SK-N-MC (cell line): ENCODE measurements around the gene SLBP.

Source experiments
- DNase-seq: peaks from one replicate; pipeline ENCODE4 v3.0.0-alpha.2; 2011; ENCODE audit warnings: low read depth, low spot score
- H3K27ac ChIP-seq: fragments of 200-600 bp; sonication (generic); 2 replicates; pipeline ENCODE4 v1.5.1; 2016; ENCODE audit warnings: mixed run types
- H3K36me3 ChIP-seq: fragments of 200-600 bp; sonication (generic); 2 replicates; pipeline ENCODE4 v1.6.1; 2017; ENCODE audit warnings: antibody characterized with exemption, low read length, mixed read lengths; ENCODE audit not compliant: insufficient read depth
- H3K4me3 ChIP-seq: fragments of 200-600 bp; sonication (generic); 2 replicates; pipeline ENCODE4 v1.5.1; 2016
- H3K9ac ChIP-seq: fragments of 200-600 bp; sonication (generic); 2 replicates; pipeline ENCODE4 v1.8.0; 2017; ENCODE audit warnings: mixed run types, mixed read lengths; ENCODE audit not compliant: insufficient read length
- H3K9me3 ChIP-seq: fragments of 200-600 bp; sonication (generic); 2 replicates; pipeline ENCODE4 v1.6.1; 2017; ENCODE audit warnings: low read depth, mild to moderate bottlenecking, antibody characterized with exemption, low read length, moderate library complexity, mixed read lengths
- EZH2 ChIP-seq: fragments of 200-600 bp; sonication (generic); IDR thresholded peaks from one replicate; pipeline ENCODE4 v1.6.1; 2017; ENCODE audit warnings: antibody characterized with exemption
- FOXP2 ChIP-seq: optimal IDR thresholded peaks from 2 replicates; pipeline ENCODE3; 2011; ENCODE audit warnings: mild to moderate bottlenecking, moderate library complexity; ENCODE audit not compliant: insufficient read depth; ENCODE audit errors: extremely low read length, control extremely low read depth
- POLR2AphosphoS5 ChIP-seq: IDR thresholded peaks from 2 replicates; pipeline ENCODE4 v1.6.1; 2012; ENCODE audit warnings: mild to moderate bottlenecking, low read depth, low read length, borderline replicate concordance

Gene SLBP

DNA sequence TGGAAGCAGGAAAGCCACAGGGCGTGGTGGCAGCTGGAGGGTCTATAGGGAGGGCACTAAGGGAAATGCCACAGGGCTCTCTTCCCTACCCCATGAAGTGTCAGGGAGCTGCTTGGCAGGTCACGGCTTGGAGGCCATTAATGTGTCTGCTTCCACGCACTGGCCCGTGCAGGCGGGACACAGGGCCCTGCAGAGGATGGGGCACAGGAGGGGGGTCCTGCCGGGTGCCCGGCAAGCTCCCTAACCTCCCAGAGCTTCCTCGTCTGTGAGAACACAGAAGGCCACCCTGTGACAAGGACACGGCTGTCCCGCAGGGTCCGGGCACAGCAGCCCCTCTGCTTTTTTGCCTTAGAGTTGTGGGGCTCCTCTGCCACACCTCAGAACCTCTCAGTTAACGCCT is 53.5 kb downstream of the SLBP start:
- Histone ChIP-seq H3K27ac (no peak overlapping the region), H3K4me3 (no peak overlapping the region), H3K9ac (no peak overlapping the region), H3K9me3 (no peaks in the 10 kb centered on the region), H3K36me3 (no peaks in the 10 kb centered on the region)
- TF ChIP-seq POLR2AphosphoS5 (no peak), EZH2 (no peak), FOXP2 (no peak)
- DNase-seq = no peak

DNA sequence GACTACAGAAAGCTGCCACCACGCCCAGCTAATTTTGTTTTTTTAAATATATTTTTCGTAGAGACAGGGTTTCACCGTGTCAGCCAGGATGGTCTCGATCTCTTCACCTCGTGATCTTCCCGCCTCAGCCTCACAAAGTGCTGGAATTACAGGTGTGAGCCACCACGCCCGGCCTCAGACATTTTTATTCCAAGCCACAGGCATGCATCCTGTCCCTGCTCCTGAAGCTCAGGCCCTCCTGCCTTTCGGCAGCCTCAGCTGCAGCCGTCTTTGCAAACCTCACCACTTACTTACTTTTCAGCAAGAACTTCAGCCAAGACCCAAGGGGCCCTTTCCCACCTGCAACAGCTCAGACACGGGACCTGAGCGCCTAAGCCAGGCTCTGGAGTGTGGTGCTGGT is 54.0 kb downstream of the SLBP start:
- Histone ChIP-seq H3K36me3 (no peaks in the 10 kb centered on the region), H3K9ac (no peak overlapping the region)

GRCh38 chr4:1656986-1657385 is 55.1 kb downstream of the SLBP start:
- Histone ChIP-seq H3K9ac (no peak overlapping the region), H3K9me3 (no peaks in the 10 kb centered on the region), H3K4me3 (no peak overlapping the region), H3K36me3 (no peaks in the 10 kb centered on the region), H3K27ac (no peak overlapping the region)
- no peak for DNase-seq
- TF ChIP-seq FOXP2 = no peak
- TF ChIP-seq POLR2AphosphoS5 = no peak
- no peak for TF ChIP-seq EZH2

More for the DNA sequence above, 54.0 kb downstream of the SLBP start:
- Histone ChIP-seq H3K4me3 (no peak overlapping the region), H3K27ac (no peak overlapping the region), H3K9me3 (no peaks in the 10 kb centered on the region)
- no peak for DNase-seq
- no peak for TF ChIP-seq EZH2
- TF ChIP-seq FOXP2 = no peak
- no peak for TF ChIP-seq POLR2AphosphoS5

GRCh38 chr4:1656132-1656531 is 56.0 kb downstream of the SLBP start:
- Histone ChIP-seq H3K36me3 (no peaks in the 10 kb centered on the region), H3K4me3 (no peak overlapping the region), H3K9me3 (no peaks in the 10 kb centered on the region), H3K9ac (no peak overlapping the region), H3K27ac (no peak overlapping the region)
- no peak for DNase-seq
- TF ChIP-seq POLR2AphosphoS5 (no peak), FOXP2 (no peak), EZH2 (no peak)

DNA sequence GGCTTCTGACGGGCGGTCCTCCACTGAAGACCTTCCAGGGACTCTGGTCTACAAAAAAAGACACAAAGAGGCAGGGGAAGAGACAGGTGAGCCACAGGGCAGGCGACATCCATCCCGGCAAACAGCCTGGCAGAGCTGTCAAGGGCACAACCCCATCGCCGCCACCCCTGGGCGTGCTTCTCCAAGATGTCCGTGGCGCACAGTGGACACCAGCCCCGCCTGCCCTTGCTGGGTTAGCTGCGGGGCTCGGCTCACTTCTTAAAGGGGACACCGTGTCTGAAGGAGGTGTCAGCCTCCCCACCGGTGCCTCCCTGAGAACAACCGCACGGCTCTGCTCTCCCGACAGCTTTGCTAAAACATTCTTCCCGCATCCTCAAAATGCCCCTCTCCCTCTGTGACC is 56.4 kb downstream of the SLBP start:
- Histone ChIP-seq H3K9me3 (no peaks in the 10 kb centered on the region), H3K4me3 (no peak overlapping the region), H3K27ac (no peak overlapping the region), H3K36me3 (no peaks in the 10 kb centered on the region), H3K9ac (no peak overlapping the region)
- no peak for TF ChIP-seq POLR2AphosphoS5
- TF ChIP-seq FOXP2 = no peak
- no peak for DNase-seq

- DNase-seq = no peak
- no peak overlapping the region for H3K4me3 ChIP-seq
- no peak for TF ChIP-seq EZH2
- TF ChIP-seq FOXP2 = no peak
- TF ChIP-seq POLR2AphosphoS5 = no peak
- H3K36me3 ChIP-seq = no peaks in the 10 kb centered on the region
- H3K27ac ChIP-seq = no peak overlapping the region
- H3K9me3 ChIP-seq = no peaks in the 10 kb centered on the region
- no peak overlapping the region for H3K9ac ChIP-seq
Measured at GRCh38 chr4:1655081-1655480, 57.0 kb downstream of the SLBP start.

- H3K4me3 ChIP-seq = no peak overlapping the region
- H3K9ac ChIP-seq = no peak overlapping the region
- H3K9me3 ChIP-seq = no peaks in the 10 kb centered on the region
- H3K36me3 ChIP-seq = no peaks in the 10 kb centered on the region
- no peak overlapping the region for H3K27ac ChIP-seq
- no peak for TF ChIP-seq EZH2
- TF ChIP-seq FOXP2 = no peak
- TF ChIP-seq POLR2AphosphoS5 = no peak
- no peak for DNase-seq
Measured at GRCh38 chr4:1654216-1654955, 57.7 kb downstream of the SLBP start.

DNA sequence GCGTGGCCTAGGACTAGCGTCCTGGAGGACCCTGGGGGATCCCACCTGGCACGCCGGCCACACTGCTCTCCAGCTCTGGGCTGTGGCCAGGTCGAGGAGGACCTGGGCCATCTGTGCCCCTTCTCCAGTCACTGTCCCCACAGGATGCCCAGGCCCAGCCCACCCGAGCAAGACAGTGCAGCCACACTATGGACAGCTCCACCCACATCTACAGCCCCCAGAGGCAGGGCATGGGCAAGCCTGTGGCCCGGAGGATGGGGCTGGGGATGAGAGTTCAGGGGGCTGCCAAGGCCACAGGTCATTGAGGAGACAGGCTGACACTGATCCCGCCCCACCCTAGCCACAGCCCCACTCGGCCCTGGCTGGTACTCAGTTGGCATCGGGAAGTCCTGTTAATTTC is 58.3 kb downstream of the SLBP start:
- no peak overlapping the region for H3K4me3 ChIP-seq
- no peak for DNase-seq
- H3K9ac ChIP-seq = no peak overlapping the region
- no peak overlapping the region for H3K27ac ChIP-seq
- TF ChIP-seq POLR2AphosphoS5 (no peak), EZH2 (no peak), FOXP2 (no peak)
- no peaks in the 10 kb centered on the region for H3K9me3 ChIP-seq
- H3K36me3 ChIP-seq = no peaks in the 10 kb centered on the region

- Histone ChIP-seq H3K9me3 (no peaks in the 10 kb centered on the region), H3K27ac (no peak overlapping the region), H3K36me3 (no peaks in the 10 kb centered on the region), H3K9ac (no peak overlapping the region), H3K4me3 (no peak overlapping the region)
- no peak for DNase-seq
- TF ChIP-seq EZH2 (no peak), POLR2AphosphoS5 (no peak), FOXP2 (no peak)
Measured at GRCh38 chr4:1652088-1652487, 60.0 kb downstream of the SLBP start.
